ENCODE data around the gene EIF3F.

DNA sequence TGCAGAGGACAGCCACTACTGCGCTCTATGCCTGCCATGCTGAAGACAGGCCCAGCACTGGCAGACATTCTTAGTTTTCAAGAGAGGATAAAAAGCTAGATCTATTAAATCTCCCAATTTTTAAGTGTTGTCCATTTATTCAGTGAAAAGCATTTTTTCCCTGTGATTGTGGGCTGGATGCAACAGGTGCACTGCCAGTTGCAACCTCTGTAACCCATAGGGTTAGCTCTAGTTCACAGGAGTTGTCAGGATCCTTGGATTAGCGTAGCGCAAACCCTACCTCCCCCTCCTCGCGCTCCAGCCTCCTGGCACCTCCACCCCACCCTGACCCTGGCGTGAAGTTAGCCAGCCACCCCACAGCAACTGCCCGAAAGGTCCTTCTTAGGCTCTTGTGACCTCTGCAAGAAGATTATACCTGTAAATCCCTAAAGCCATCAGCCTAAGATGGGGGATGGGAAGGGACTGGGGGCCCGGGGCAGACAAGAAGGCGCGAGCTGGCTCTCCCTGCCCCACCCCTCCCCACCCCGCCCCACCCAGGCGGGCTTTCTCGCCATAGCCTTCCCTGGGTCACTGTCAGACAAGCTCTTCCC, 30.9 kb downstream of the EIF3F start:
- TF ChIP-seq CTCF (conservative IDR thresholded peaks at IDR 0.05) (no peak), EZH2 (IDR thresholded peaks at IDR 0.05; ENCODE audit: low read depth) (no peak)

Measured in PC-9 (cell line).